ENCODE measurements around the gene TMEM63A. TPM values are rescaled to one million over a fixed set of nuclear protein-coding genes. Genes with fewer than 3 reads are reported as not detected.
"Not testable (repeated sequence)": the region's sequence is repeated elsewhere in the genome, so short reads cannot be mapped to it uniquely, and the experiment has no call there.

TMEM63A gene
- polyA plus RNA-seq, 1 experiment = 41.8 TPM

DNA sequence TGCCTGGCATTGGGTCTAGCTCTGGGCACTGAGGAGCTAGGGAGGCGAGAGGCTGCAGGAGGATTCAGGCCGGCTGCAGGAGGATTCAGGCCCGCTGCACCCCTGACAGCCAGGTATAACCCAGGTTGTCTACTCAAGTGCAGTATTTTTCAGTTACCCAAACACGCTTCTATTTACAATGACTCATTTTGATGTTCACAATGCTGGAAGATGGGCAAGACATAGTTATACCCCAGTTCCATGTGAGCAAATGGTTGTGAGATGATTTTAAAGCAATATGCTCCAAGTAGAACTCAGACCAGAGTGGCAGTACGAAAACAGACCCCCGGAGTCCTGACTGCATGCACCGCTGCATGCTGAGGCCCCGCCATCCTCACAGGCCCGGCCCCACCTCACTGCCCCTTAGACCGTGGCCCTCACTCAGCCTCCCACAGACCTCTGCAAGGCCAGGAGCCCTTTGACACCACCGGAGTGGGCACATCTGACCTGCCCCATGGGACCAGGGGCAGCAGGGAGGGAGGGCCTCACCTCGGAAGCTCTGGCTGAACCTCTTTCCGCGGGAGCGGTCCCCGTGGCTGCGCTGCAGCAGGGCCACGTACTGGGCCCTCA, 6.2 kb upstream of the TMEM63A start:
- no peak for DNase-seq (ENCODE audit: low read depth)
- Histone ChIP-seq H3K36me3 (ENCODE audit: control insufficient read depth, insufficient read depth, low read length) (no peaks in the 10 kb centered on the region), H3K4me3 (ENCODE audit: low read depth, low read length) (no peak overlapping the region), H3K27me3 (ENCODE audit: control insufficient read depth, insufficient read depth, low read length) (no peaks in the 10 kb centered on the region)
- TF ChIP-seq, protein P1, sequence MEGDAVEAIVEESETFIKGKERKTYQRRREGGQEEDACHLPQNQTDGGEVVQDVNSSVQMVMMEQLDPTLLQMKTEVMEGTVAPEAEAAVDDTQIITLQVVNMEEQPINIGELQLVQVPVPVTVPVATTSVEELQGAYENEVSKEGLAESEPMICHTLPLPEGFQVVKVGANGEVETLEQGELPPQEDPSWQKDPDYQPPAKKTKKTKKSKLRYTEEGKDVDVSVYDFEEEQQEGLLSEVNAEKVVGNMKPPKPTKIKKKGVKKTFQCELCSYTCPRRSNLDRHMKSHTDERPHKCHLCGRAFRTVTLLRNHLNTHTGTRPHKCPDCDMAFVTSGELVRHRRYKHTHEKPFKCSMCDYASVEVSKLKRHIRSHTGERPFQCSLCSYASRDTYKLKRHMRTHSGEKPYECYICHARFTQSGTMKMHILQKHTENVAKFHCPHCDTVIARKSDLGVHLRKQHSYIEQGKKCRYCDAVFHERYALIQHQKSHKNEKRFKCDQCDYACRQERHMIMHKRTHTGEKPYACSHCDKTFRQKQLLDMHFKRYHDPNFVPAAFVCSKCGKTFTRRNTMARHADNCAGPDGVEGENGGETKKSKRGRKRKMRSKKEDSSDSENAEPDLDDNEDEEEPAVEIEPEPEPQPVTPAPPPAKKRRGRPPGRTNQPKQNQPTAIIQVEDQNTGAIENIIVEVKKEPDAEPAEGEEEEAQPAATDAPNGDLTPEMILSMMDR (IDR thresholded peaks at IDR 0.05; ENCODE audit: insufficient read depth, low read depth, low read length) = no peak
- ChIA-PET CTCF (interaction anchor here (1.4 to 1.8 kb wide), 2 partner anchors 23 to 415 kb away, joined by 3 to 6 read pairs; no protein-coding TSS in a partner anchor), POLR2A (no interaction called here)

DNA sequence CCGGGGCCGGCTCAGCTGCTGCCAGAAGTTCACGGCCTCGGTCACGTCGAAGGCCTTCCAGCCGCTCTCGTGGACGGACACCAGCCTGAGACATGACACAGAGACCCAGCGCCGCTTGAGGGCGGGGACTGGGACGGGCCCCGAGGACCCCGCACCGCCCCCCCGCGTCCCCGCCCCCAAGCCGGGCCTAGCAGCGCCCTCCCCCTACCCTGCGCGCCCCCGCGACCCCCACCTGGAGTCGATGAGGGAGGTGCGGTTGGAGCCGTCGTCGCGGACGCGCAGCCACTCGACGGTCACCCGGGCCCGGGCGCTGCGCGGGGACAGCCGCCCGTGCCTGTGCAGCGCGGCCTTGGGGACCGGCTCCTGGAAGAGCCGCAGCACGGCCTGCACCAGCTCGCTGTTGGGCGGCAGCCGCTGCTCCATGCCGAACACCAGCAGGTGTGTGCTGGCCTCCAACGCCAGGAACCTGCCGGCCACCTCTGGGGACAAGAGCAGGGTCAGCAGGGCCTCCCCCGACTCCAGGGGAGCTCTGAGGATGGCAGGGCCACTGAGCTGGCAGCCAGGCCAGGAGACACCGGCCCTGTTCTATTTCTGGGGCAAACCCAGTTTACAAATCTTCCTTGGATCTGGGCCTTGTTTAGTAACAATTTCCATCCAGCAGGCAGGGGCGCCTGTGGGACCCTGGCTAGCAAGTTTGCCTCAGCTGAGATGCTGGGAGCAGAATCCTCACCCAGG, 5.5 kb upstream of the TMEM63A start:
- POLR2A ChIA-PET; H3K27me3 ChIP-seq (ENCODE audit: control insufficient read depth, insufficient read depth, low read length); DNase-seq (ENCODE audit: low read depth); H3K36me3 ChIP-seq (ENCODE audit: control insufficient read depth, insufficient read depth, low read length); H3K4me3 ChIP-seq (ENCODE audit: low read depth, low read length): not testable (repeated sequence)
- CTCF ChIA-PET = interaction anchor here (1.5 kb wide), 1 partner anchor 413 kb away, joined by 3 read pairs; no protein-coding TSS in a partner anchor

GRCh38 chr1:225887030-225887314, 4.8 kb upstream of the TMEM63A start:
- ChIA-PET POLR2A (no interaction called here), CTCF (interaction anchor here (1.5 kb wide), 1 partner anchor 412 kb away, joined by 3 read pairs; no protein-coding TSS in a partner anchor)
- Histone ChIP-seq H3K36me3 (ENCODE audit: control insufficient read depth, insufficient read depth, low read length) (no peaks in the 10 kb centered on the region), H3K27me3 (ENCODE audit: control insufficient read depth, insufficient read depth, low read length) (no peaks in the 10 kb centered on the region), H3K4me3 (ENCODE audit: low read depth, low read length) (no peak overlapping the region)
- TF ChIP-seq, protein P1 (IDR thresholded peaks at IDR 0.05; ENCODE audit: insufficient read depth, low read depth, low read length) = no peak
- no peak for DNase-seq (ENCODE audit: low read depth)

- CTCF ChIA-PET = interaction anchor here (1.5 kb wide), 1 partner anchor 411 kb away, joined by 3 read pairs; no protein-coding TSS in a partner anchor
- TF ChIP-seq, protein P1 (IDR thresholded peaks at IDR 0.05; ENCODE audit: insufficient read depth, low read depth, low read length) = no peak
Observed at GRCh38 chr1:225886159-225887029, 4.2 kb upstream of the TMEM63A start.

GRCh38 chr1:225885336-225885735, 3.2 kb upstream of the TMEM63A start:
- CTCF ChIA-PET = no interaction called here
- H3K4me3 ChIP-seq (ENCODE audit: low read depth, low read length) = no peak overlapping the region
- DNase-seq (ENCODE audit: low read depth) = no peak
- POLR2A ChIA-PET = no interaction called here
- no peaks in the 10 kb centered on the region for H3K36me3 ChIP-seq (ENCODE audit: control insufficient read depth, insufficient read depth, low read length)
- H3K27me3 ChIP-seq (ENCODE audit: control insufficient read depth, insufficient read depth, low read length) = no peaks in the 10 kb centered on the region
- TF ChIP-seq, protein P1 (IDR thresholded peaks at IDR 0.05; ENCODE audit: insufficient read depth, low read depth, low read length) = no peak

More at GRCh38 chr1:225886159-225887029, 4.2 kb upstream of the TMEM63A start:
- no peak for DNase-seq (ENCODE audit: low read depth)
- POLR2A ChIA-PET = no interaction called here
- Histone ChIP-seq H3K36me3 (ENCODE audit: control insufficient read depth, insufficient read depth, low read length) (no peaks in the 10 kb centered on the region), H3K27me3 (ENCODE audit: control insufficient read depth, insufficient read depth, low read length) (no peaks in the 10 kb centered on the region), H3K4me3 (ENCODE audit: low read depth, low read length) (no peak overlapping the region)
